A172 (cell line): ENCODE measurements around the gene CLDN6. TPM values are rescaled to one million over a fixed set of nuclear protein-coding genes. Genes with fewer than 3 reads are reported as not detected.

ENCODE experiments used
- DNase-seq: peaks from one replicate; pipeline ENCODE4 v3.0.0-alpha.2; 2015; ENCODE audit warnings: low spot score
- total RNA-seq: library from RNA; depleted of rRNA; stranded (reverse); fragments of >200 nt; shearing (Covaris generic); gene quantifications from 2 replicates; pipeline ENCODE4 v1.2.3, GENCODE V29; 2014

Gene CLDN6
- total RNA-seq, 1 experiment from 2014 or later = 0.41 TPM

- DNase-seq = peak; percentile 55
Measured at GRCh38 chr16:3013491-3013951, 4.5 kb downstream of the CLDN6 start.

- peak; percentile 67 for DNase-seq
Measured at GRCh38 chr16:3012828-3013420, 5.1 kb downstream of the CLDN6 start, which contains the start of gene CLDN9. Gene CLDN9, plus strand, starts transcription at chr16:3012923. Its CDS starts 440 bp downstream, at chr16:3013363.

GRCh38 chr16:3012246-3012645, 5.7 kb downstream of the CLDN6 start:
- DNase-seq = no peak

GRCh38 chr16:3010510-3010909, 7.5 kb downstream of the CLDN6 start:
- no peak for DNase-seq

- no peak for DNase-seq
Measured at GRCh38 chr16:3009568-3010390, 8.2 kb downstream of the CLDN6 start.

- DNase-seq = no peak
Measured at GRCh38 chr16:3008690-3009037, 9.3 kb downstream of the CLDN6 start.

- no peak for DNase-seq
Measured at GRCh38 chr16:3007957-3008689, 9.9 kb downstream of the CLDN6 start.

- no peak for DNase-seq
Measured at GRCh38 chr16:3007059-3007956, 10.7 kb downstream of the CLDN6 start.

GRCh38 chr16:3004781-3005284, 13.2 kb downstream of the CLDN6 start:
- no peak for DNase-seq

GRCh38 chr16:3004319-3004718, 13.7 kb downstream of the CLDN6 start:
- no peak for DNase-seq

GRCh38 chr16:3003582-3004270, 14.3 kb downstream of the CLDN6 start:
- DNase-seq = peak; percentile 99

- DNase-seq = no peak
Measured at GRCh38 chr16:3001316-3001715, 16.7 kb downstream of the CLDN6 start.

- no peak for DNase-seq
Measured at GRCh38 chr16:3000540-3000939, 17.4 kb downstream of the CLDN6 start.

- no peak for DNase-seq
Measured at GRCh38 chr16:2999929-3000328, 18.1 kb downstream of the CLDN6 start.

GRCh38 chr16:2996298-2996697, 21.7 kb downstream of the CLDN6 start:
- DNase-seq = no peak

GRCh38 chr16:2992383-2993081, 25.5 kb downstream of the CLDN6 start:
- no peak for DNase-seq

GRCh38 chr16:2991566-2992261, 26.3 kb downstream of the CLDN6 start:
- no peak for DNase-seq

GRCh38 chr16:2990891-2991290, 27.1 kb downstream of the CLDN6 start:
- DNase-seq = no peak

GRCh38 chr16:2988590-2989099, 29.3 kb downstream of the CLDN6 start:
- DNase-seq = no peak
